ENCODE measurements around the gene ZDHHC14. TPM values are rescaled to one million over a fixed set of nuclear protein-coding genes. Genes with fewer than 3 reads are reported as not detected.
"Not testable (repeated sequence)": the region's sequence is repeated elsewhere in the genome, so short reads cannot be mapped to it uniquely, and the experiment has no call there.

ZDHHC14 gene
- total RNA-seq, 4 donors from 2014 or later, result 7.3 to 14.4 (median 8.1) TPM

GRCh38 chr6:157388924-157389323 is 7.9 kb downstream of the ZDHHC14 start:
- ATAC-seq, result no peak
- H3K9me3 ChIP-seq, result peaks cover 0 to 18% (median 0%) of the 10 kb centered on the region in 3 donors
- TF ChIP-seq POLR2A (IDR thresholded peaks at IDR 0.05) (no peak), EP300 (IDR thresholded peaks at IDR 0.05) (no peak), CTCF (IDR thresholded peaks at IDR 0.05) (no peak), POLR2AphosphoS5 (IDR thresholded peaks at IDR 0.05) (no peak)
- H3K36me3 ChIP-seq, result no peaks in the 10 kb centered on the region
- H3K4me1 ChIP-seq, result no peaks in the 10 kb centered on the region
- H3K4me3 ChIP-seq, result no peak overlapping the region
- H3K27ac ChIP-seq, result no peak overlapping the region
- H3K27me3 ChIP-seq, result no peaks in the 10 kb centered on the region
- WGBS, 2 donors (ENCODE audit: low coverage in 1 of 2), result 92 to 94% methylated on average over 2 of the region's 2 CpGs

DNA sequence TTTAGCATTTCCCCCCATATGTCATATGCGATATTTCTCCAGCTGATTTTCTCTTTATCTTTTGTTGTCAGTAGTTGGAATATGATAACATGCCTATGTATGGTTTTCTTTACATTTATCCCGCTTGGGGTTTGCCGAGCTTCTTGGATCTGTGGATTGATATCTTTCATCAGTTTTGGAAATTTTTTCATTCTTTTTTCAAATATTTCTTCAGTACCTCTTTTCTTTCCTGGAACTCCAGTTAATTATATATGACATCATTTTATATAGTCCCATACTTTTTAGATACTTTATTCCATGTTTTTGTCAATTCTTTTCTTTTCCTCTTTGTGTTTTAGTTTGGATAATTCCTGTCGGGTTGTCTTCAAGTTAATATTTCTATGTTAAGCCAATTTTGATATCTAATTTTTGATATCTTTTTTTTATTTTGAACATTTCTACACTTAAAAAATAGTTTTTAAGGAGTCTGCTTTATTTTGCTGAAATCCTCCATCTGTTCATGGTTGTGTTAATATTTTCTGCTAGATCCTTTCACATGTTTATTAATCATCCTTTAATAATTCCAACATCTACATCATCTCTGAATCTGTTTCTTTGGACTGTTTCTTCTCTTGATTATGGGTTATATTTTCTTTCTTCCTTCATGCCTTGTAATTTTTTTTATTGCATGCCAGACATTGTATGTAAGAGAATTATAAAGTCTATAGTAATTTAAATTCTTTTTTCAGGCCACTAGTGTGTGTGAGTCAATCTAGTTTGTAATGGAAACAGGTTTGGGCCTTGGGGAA is 9.5 kb downstream of the ZDHHC14 start:
- ATAC-seq, result no peak
- H3K27ac ChIP-seq, result no peak overlapping the region
- 95 to 98% methylated on average over 2 to 4 of the region's 4 CpGs for WGBS, 2 donors (ENCODE audit: low coverage in 1 of 2)
- H3K36me3 ChIP-seq, result no peaks in the 10 kb centered on the region
- H3K9me3 ChIP-seq, result peaks cover 0 to 18% (median 0%) of the 10 kb centered on the region in 3 donors
- H3K4me3 ChIP-seq, result no peak overlapping the region
- TF ChIP-seq POLR2A (IDR thresholded peaks at IDR 0.05) (no peak), EP300 (IDR thresholded peaks at IDR 0.05) (no peak)
- no peaks in the 10 kb centered on the region for H3K27me3 ChIP-seq
- no peaks in the 10 kb centered on the region for H3K4me1 ChIP-seq

GRCh38 chr6:157392927-157393668 is 12.1 kb downstream of the ZDHHC14 start:
- ATAC-seq, result no peak
- H3K4me3 ChIP-seq, result no peak overlapping the region
- H3K4me1 ChIP-seq, result no peaks in the 10 kb centered on the region
- H3K9me3 ChIP-seq, result peaks cover 0 to 18% (median 0%) of the 10 kb centered on the region in 3 donors
- H3K27ac ChIP-seq, result no peak overlapping the region
- no peaks in the 10 kb centered on the region for H3K36me3 ChIP-seq
- no peaks in the 10 kb centered on the region for H3K27me3 ChIP-seq
- no peak for TF ChIP-seq CTCF (IDR thresholded peaks at IDR 0.05)
- no peak for TF ChIP-seq POLR2A (IDR thresholded peaks at IDR 0.05)
- no peak for TF ChIP-seq EP300 (IDR thresholded peaks at IDR 0.05)
- TF ChIP-seq POLR2AphosphoS5 (IDR thresholded peaks at IDR 0.05), result no peak
- 79 to 92% methylated on average over 7 to 8 of the region's 14 CpGs for WGBS, 2 donors (ENCODE audit: low coverage in 1 of 2)

GRCh38 chr6:157393669-157394327 is 12.8 kb downstream of the ZDHHC14 start:
- 80 to 86% methylated on average over 4 to 6 of the region's 6 CpGs for WGBS, 2 donors (ENCODE audit: low coverage in 1 of 2)
- Histone ChIP-seq H3K27me3 (no peaks in the 10 kb centered on the region), H3K4me1 (no peaks in the 10 kb centered on the region), H3K36me3 (no peaks in the 10 kb centered on the region), H3K4me3 (no peak overlapping the region), H3K9me3 (peaks cover 0 to 18% (median 0%) of the 10 kb centered on the region in 3 donors), H3K27ac (no peak overlapping the region)
- TF ChIP-seq CTCF (IDR thresholded peaks at IDR 0.05), result no peak
- no peak for TF ChIP-seq POLR2A (IDR thresholded peaks at IDR 0.05)
- no peak for TF ChIP-seq EP300 (IDR thresholded peaks at IDR 0.05)
- no peak for TF ChIP-seq POLR2AphosphoS5 (IDR thresholded peaks at IDR 0.05)
- no peak for ATAC-seq

GRCh38 chr6:157395199-157395598 is 14.2 kb downstream of the ZDHHC14 start:
- not testable (repeated sequence) for ATAC-seq, H3K27me3 ChIP-seq, H3K36me3 ChIP-seq, H3K4me3 ChIP-seq, H3K4me1 ChIP-seq, H3K27ac ChIP-seq
- 95 to 100% methylated on average over 1 to 4 of the region's 11 CpGs for WGBS, 2 donors (ENCODE audit: low coverage in 1 of 2)
- peaks cover 0 to 15% (median 0%) of the 10 kb centered on the region in 3 donors for H3K9me3 ChIP-seq
